ENCODE measurements around the gene SORCS2. TPM values are rescaled to one million over a fixed set of nuclear protein-coding genes. Genes with fewer than 3 reads are reported as not detected.
A peak's percentile ranks its signal among the peaks of the same experiment; 100 is the strongest.

The SORCS2 gene
- total and polyA plus RNA-seq, 2 of the 13 experiments (the other 11 are each of a cell fraction or from before 2014, with no cell fraction given) = 0.82 to 1.0 TPM

- Histone ChIP-seq H3K36me3 (replicated peaks in 1 of 2; ENCODE audit: control insufficient read depth in 1 of 2, insufficient read depth in 2 of 2, low read length in 2 of 2) (no peaks in the 10 kb centered on the region), H3K4me1 (ENCODE audit: insufficient read depth, low read length) (no peaks in the 10 kb centered on the region; the same call in 1 of the 2 replicates), H3K79me2 (ENCODE audit: insufficient read depth, low read length) (no peaks in the 10 kb centered on the region), H3K4me2 (ENCODE audit: low read depth, low read length) (no peak overlapping the region; the same call in 1 of the 2 replicates), H4K20me1 (ENCODE audit: insufficient read depth, low read length) (no peaks in the 10 kb centered on the region), H3K9ac (ENCODE audit: insufficient read depth, low read depth, low read length) (no peak overlapping the region), H3K4me3 (replicated peaks in 1 of 3; ENCODE audit: insufficient read depth in 1 of 3, low read depth in 2 of 3, low read length in 3 of 3) (no peak overlapping the region), H3K9me3 (ENCODE audit: low read length) (no peaks in the 10 kb centered on the region), H3K27me3 (ENCODE audit: control insufficient read depth in 1 of 2, insufficient read depth in 2 of 2, low read length in 2 of 2) (peaks cover 0 to 10% of the 10 kb centered on the region in 2 experiments; a peak in 3 of 5 replicates), H3K27ac (ENCODE audit: extremely low read length, insufficient read depth, low read length) (no peak overlapping the region), H2AFZ (ENCODE audit: low read length) (no peak overlapping the region)
- peak; percentile 70 for ATAC-seq
- no TSS peak for BruUV-seq (replicated peaks)
- 14% methylated on average over 12 of the region's 12 CpGs for WGBS (ENCODE audit: low lambda C conversion rate)
- CTCF ChIA-PET (ENCODE audit: low intra/inter-chr PET ratio, low total read pairs) = no interaction called here
- no peak for FAIRE-seq
- DNase-seq (ENCODE audit: low spot score) = no peak
- intact Hi-C loops (cut with micrococcal nuclease; ENCODE audit: unreplicated experiment) = no loop called here
- TF ChIP-seq CEBPB (IDR thresholded peaks at IDR 0.05; ENCODE audit: borderline replicate concordance, low read depth, low read length) = peak; percentile 21; the same call in 1 of the 2 replicates
- TF ChIP-seq ATF6 (CRISPR knock-in tag; conservative IDR thresholded peaks at IDR 0.05) = no peak
- 0 out of 2 replicates have a peak, but pooled peaks have one; percentile 21 for TF ChIP-seq PRDM10 (CRISPR knock-in tag; IDR thresholded peaks at IDR 0.05; ENCODE audit: low read depth)
- in situ Hi-C loops (cut with HindIII; ENCODE audit: extremely low pct_ligation_motif_present, low pct_unique_long_range_greater_than_20kb) = no loop called here
- POLR2A ChIA-PET = no interaction called here
Measured at GRCh38 chr4:7444731-7445130, 252.4 kb downstream of the SORCS2 start.
